Suprapubic skin (tissue), 4 donors: ENCODE results near the gene LPIN1. TPM values are rescaled to one million over a fixed set of nuclear protein-coding genes. Genes with fewer than 3 reads are reported as not detected.

Source experiments
- DNase-seq, 2 donors: peaks; one replicate each; pipeline ENCODE4 v3.0.0-alpha.2; 2019; ENCODE audit warnings: low spot score in 2 of 2
- H3K27ac ChIP-seq: fragments of 200-600 bp; sonication (generic); one replicate; pipeline ENCODE4 v1.5.1; 2019
- H3K27me3 ChIP-seq: fragments of 200-600 bp; sonication (generic); one replicate; pipeline ENCODE4 v1.5.1; 2019
- H3K36me3 ChIP-seq: fragments of 200-600 bp; sonication (generic); one replicate; pipeline ENCODE4 v1.5.1; 2019
- H3K4me1 ChIP-seq: fragments of 200-600 bp; sonication (generic); one replicate; pipeline ENCODE4 v1.5.1; 2019
- H3K4me3 ChIP-seq: fragments of 200-600 bp; sonication (generic); one replicate; pipeline ENCODE4 v1.5.1; 2019; ENCODE audit warnings: mild to moderate bottlenecking
- H3K9me3 ChIP-seq: fragments of 200-600 bp; sonication (generic); one replicate; pipeline ENCODE4 v1.5.1; 2019
- CTCF ChIP-seq, 2 donors: fragments of 200-600 bp in 1 of 2; fragments of 450-650 bp in 1 of 2; sonication (generic) in 1 of 2; IDR thresholded peaks; one replicate each; pipeline ENCODE4 v1.5.1; 2016 to 2019; ENCODE audit warnings: antibody characterized with exemption in 2 of 2, mild to moderate bottlenecking in 1 of 2, moderate library complexity in 1 of 2
- EP300 ChIP-seq: sonication (generic); formaldehyde crosslinking; IDR thresholded peaks from one replicate; pipeline ENCODE4 v1.6.1; 2017; ENCODE audit warnings: antibody characterized with exemption
- POLR2A ChIP-seq, 2 donors: fragments of 450-650 bp; IDR thresholded peaks; one replicate each; pipeline ENCODE4 v1.6.1; 2017; ENCODE audit warnings: antibody characterized with exemption in 2 of 2, mild to moderate bottlenecking in 2 of 2, moderate library complexity in 2 of 2
- POLR2AphosphoS5 ChIP-seq, 3 donors: sonication (generic); formaldehyde crosslinking; IDR thresholded peaks; one replicate each; pipeline ENCODE4 v1.6.1; 2017; ENCODE audit warnings: antibody characterized with exemption in 3 of 3
- WGBS: methylation state at CpG from one replicate; pipeline ENCODE4 v1.1.5; 2018; 5-methylcytosine and 5-hydroxymethylcytosine counted together
- total RNA-seq, 4 donors: library from RNA; depleted of rRNA; stranded (reverse); fragments of >200 nt; gene quantifications; one replicate each; pipeline ENCODE4 v1.1.0, GENCODE V29; 2016

The LPIN1 gene
- total RNA-seq, 4 donors from 2014 or later: 25.9 to 71.9 (median 52.5) TPM

DNA sequence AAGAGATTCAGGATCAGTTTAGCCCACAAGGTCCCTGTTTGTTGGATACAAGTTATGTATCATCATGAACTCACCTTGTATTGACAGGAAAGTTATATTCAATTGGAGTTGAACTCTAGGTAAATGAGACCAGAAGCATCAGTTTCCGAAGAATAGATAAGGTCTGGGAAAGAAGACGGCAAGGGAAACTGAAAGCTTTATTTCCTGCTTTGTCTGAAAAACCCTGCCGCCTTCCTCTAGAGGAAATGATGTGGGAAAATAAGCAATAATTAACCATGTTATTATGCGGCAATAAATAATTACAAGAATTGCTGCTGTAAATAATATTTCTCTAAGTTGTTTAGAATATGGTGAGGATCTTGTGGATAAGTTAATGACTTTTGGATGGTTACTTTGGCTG is 32.0 kb downstream of the LPIN1 start:
- Histone ChIP-seq H3K9me3 (no peaks in the 10 kb centered on the region), H3K27ac (no peak overlapping the region), H3K36me3 (peaks cover 55% of the 10 kb centered on the region), H3K27me3 (no peaks in the 10 kb centered on the region), H3K4me3 (no peak overlapping the region), H3K4me1 (peaks cover 7% of the 10 kb centered on the region)
- TF ChIP-seq POLR2A (IDR thresholded peaks at IDR 0.05) (no peak), CTCF (IDR thresholded peaks at IDR 0.05) (no peak), POLR2AphosphoS5 (IDR thresholded peaks at IDR 0.05) (no peak), EP300 (no peak)
- DNase-seq: no peak
- 73% methylated on average over 4 of the region's 4 CpGs for WGBS

DNA sequence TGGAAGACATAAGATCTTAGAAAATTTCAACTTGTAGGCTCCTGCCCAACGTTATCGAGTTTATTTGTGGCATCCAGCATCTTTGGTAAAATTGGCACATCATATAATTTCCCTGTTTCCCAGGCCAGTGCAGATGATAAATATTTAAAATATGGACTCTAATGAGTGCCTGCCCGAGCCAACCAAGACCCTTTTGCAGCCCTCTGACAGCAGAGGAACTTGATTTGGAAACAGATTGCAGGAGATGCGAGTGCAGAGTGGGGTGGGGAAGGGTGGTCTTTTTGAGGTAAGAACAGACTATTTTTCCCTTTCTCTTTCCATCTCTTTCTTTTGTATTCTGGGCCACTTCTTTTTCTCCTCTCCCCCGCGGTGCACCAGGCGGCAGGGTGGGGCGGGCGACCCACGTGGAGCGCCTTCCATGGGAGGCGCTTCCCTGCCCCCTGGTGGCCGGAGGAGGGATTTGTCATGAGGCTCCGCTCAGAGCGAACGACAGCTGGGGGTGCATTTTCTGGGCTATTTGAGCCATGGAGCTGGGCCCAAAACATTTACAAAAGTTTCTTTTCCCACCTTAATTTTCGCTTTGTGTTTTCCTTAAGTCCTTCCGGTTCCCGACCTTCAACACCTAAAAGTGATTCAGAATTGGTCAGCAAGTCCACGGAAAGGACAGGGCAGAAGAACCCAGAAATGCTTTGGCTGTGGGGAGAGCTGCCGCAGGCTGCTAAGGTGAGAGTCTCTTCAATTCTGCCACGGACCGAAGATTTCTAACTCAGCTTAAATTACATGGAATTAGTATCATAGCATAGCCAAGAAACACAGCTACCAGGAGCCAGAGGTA is 32.7 kb downstream of the LPIN1 start:
- H3K36me3 ChIP-seq: peaks cover 51% of the 10 kb centered on the region
- H3K4me1 ChIP-seq: peaks cover 7% of the 10 kb centered on the region
- no peaks in the 10 kb centered on the region for H3K9me3 ChIP-seq
- H3K27me3 ChIP-seq: no peaks in the 10 kb centered on the region
- WGBS: 25% methylated on average over 23 of the region's 23 CpGs
- H3K4me3 ChIP-seq: no peak overlapping the region
- H3K27ac ChIP-seq: no peak overlapping the region
- DNase-seq: peak; percentile 81 to 88
- TF ChIP-seq EP300 (no peak), POLR2A (IDR thresholded peaks at IDR 0.05) (no peak), POLR2AphosphoS5 (IDR thresholded peaks at IDR 0.05) (no peak), CTCF (IDR thresholded peaks at IDR 0.05) (peak; percentile 92 to 94)

DNA sequence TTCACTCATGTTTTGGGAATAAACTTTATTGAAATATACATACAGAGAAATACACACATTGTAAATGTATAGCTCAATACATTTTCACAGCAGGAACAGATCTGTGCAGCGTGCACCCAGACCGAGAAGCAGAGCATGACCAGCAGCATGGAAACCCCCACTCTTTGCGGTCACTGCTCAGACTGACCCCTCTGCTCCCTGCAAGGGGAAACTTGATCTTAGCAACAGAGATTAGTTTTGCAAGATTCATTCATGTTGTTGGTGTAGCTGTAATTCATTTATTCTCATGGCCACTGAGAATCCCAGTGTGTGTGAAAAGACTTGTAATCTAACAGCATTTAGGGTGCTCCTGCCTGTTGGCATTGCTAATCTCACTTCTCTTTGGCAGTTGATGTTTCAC is 35.2 kb downstream of the LPIN1 start:
- H3K4me1 ChIP-seq: peaks cover 7% of the 10 kb centered on the region
- no peaks in the 10 kb centered on the region for H3K27me3 ChIP-seq
- 96% methylated on average over 3 of the region's 3 CpGs for WGBS
- no peaks in the 10 kb centered on the region for H3K9me3 ChIP-seq
- no peak overlapping the region for H3K4me3 ChIP-seq
- TF ChIP-seq EP300 (no peak), CTCF (IDR thresholded peaks at IDR 0.05) (no peak), POLR2AphosphoS5 (IDR thresholded peaks at IDR 0.05) (no peak), POLR2A (IDR thresholded peaks at IDR 0.05) (no peak)
- DNase-seq: no peak
- H3K36me3 ChIP-seq: peaks cover 56% of the 10 kb centered on the region
- no peak overlapping the region for H3K27ac ChIP-seq

DNA sequence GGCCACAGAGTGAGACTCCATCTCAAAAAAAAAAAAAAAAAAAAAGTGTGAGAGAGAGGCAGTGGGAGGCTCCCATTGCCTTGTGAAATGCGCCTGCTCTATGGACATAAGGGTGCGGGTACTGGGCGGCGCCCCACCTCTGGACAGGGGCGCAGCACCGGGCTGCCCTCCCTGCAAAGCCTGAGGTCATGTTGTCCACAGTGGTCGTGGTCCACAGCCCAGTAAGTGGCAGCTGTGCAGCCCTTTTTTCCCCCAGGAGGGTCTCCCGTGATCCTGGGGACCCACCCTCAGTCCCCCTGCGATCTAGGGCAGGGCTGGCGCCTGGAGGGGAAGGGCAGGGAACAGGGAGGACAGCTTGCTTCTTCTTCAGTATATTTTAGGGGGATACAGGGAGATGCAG is 37.8 kb downstream of the LPIN1 start:
- no peaks in the 10 kb centered on the region for H3K9me3 ChIP-seq
- H3K27me3 ChIP-seq: no peaks in the 10 kb centered on the region
- H3K4me3 ChIP-seq: no peak overlapping the region
- TF ChIP-seq EP300: no peak
- TF ChIP-seq POLR2A (IDR thresholded peaks at IDR 0.05): no peak
- WGBS: 89% methylated on average over 9 of the region's 10 CpGs
- no peak overlapping the region for H3K27ac ChIP-seq
- peaks cover 81% of the 10 kb centered on the region for H3K36me3 ChIP-seq
- H3K4me1 ChIP-seq: peaks cover 1% of the 10 kb centered on the region
- no peak for DNase-seq

DNA sequence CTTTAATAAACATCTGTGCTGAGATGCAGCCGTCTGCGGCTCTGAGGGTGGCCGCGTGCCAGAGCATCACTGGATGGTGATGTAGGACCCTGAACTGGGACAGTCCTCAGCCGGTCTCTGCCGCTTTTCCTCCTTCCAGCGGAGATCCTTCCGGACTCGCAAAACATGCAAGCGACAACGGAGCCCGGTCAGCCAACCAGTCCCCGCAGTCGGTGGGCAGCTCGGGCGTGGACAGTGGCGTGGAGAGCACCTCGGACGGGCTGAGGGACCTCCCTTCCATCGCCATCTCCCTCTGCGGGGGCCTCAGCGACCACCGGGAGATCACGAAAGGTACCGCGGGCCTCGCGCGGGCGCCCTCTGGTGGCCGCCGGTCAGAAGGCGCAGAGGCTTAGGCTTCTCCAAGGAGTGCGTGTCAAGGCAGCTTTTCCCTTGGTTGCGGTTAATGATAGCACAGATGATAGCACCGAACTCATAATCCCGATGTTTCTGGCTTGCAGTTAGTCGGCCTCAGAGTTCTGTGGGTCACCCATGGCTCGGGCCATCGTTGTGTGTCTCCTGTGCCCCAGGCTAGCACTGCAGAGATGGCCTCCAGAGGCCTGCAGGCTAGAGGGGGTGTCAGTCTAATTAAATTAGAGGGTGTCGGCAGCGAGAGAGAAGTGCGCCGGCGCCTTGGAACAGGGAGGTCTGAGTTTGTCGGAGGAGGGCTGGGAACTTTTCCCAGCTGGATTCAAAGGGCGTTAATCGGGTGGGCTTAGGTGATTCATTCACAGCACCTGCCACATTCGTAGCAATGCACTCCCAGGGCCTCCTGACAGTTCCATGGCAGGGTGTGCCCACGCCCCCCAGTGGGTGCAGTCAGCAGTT is 38.5 kb downstream of the LPIN1 start:
- WGBS: 79% methylated on average over 12 of the region's 50 CpGs
- peaks cover 84% of the 10 kb centered on the region for H3K36me3 ChIP-seq
- peak overlapping the region; percentile 30 for H3K4me3 ChIP-seq
- H3K27me3 ChIP-seq: no peaks in the 10 kb centered on the region
- H3K4me1 ChIP-seq: no peaks in the 10 kb centered on the region
- H3K9me3 ChIP-seq: no peaks in the 10 kb centered on the region
- H3K27ac ChIP-seq: no peak overlapping the region
- no peak for DNase-seq
- TF ChIP-seq EP300 (no peak), CTCF (IDR thresholded peaks at IDR 0.05) (peak; percentile 55 to 90), POLR2AphosphoS5 (IDR thresholded peaks at IDR 0.05) (no peak), POLR2A (IDR thresholded peaks at IDR 0.05) (no peak)
